D721Med (cell line): ENCODE results near the gene PKIG.

ENCODE experiments used
- DNase-seq: peaks from one replicate; pipeline ENCODE4 v3.0.0; 2011; ENCODE audit warnings: low spot score; ENCODE audit not compliant: insufficient read length
- FAIRE-seq: peaks from 2 replicates; lab custom pipeline; 2011; peaks lifted over from hg19 to GRCh38; lab: Jason Lieb, UNC
- CTCF ChIP-seq: IDR thresholded peaks from 2 replicates; pipeline ENCODE4 v1.5.1; 2012; ENCODE audit warnings: mild to moderate bottlenecking, control low read depth; ENCODE audit not compliant: insufficient read depth; ENCODE audit errors: missing control alignments

PKIG gene

GRCh38 chr20:44579313-44580081 lies 2.9 kb upstream of the PKIG start:
- DNase-seq, result no peak
- TF ChIP-seq CTCF, result no peak
- FAIRE-seq, result no peak

- no peak for FAIRE-seq
- DNase-seq, result no peak
- TF ChIP-seq CTCF, result no peak
Observed at GRCh38 chr20:44580581-44581268, 1.7 kb upstream of the PKIG start.

DNA sequence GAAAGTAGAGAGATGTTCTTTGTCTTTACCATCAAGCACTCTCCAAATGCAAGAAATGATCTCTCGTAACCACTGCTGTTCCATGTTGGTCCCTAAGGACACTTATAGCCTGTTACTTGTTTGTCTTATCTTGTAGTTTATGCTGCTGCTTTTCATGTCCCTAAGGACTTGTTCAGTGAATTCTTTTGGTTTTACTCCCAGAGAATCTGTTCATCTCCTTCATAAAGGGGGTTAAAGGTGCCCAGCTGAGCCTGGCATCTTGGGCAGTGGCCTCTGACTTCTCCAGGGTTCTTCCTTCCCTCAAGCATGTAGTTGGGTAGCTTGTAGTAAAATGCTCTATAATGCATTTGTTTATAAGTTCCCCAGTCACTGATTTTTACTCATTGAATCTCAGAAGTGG lies 864 bp upstream of the PKIG start:
- TF ChIP-seq CTCF, result no peak
- DNase-seq (no peak), FAIRE-seq (no peak)

- no peak for TF ChIP-seq CTCF
- DNase-seq, result no peak
- FAIRE-seq, result no peak
Observed at GRCh38 chr20:44583157-44583556, 778 bp downstream of the PKIG start.

- FAIRE-seq, result no peak
- TF ChIP-seq CTCF, result no peak
Observed at GRCh38 chr20:44584162-44584561, 1.8 kb downstream of the PKIG start.

GRCh38 chr20:44585057-44585963 lies 2.9 kb downstream of the PKIG start:
- DNase-seq (no peak), FAIRE-seq (no peak)
- no peak for TF ChIP-seq CTCF

More at GRCh38 chr20:44584162-44584561, 1.8 kb downstream of the PKIG start:
- no peak for DNase-seq
